T-cell (primary cell): ENCODE measurements around the gene BLOC1S2. TPM values are rescaled to one million over a fixed set of nuclear protein-coding genes. Genes with fewer than 3 reads are reported as not detected.

ENCODE experiments used
- ATAC-seq, 4 experiments: fragments of 200-7000 bp in 3 of 4; fragments of 150-1000 bp in 1 of 4; cut with Tn5 transposase; replicated peaks in 1 of 4; 1 replicate in 3 of 4; 2 replicates in 1 of 4; pipeline ENCODE4 v1.10.0; 2021; ENCODE audit warnings: moderate library complexity in 3 of 4, mild to moderate bottlenecking in 2 of 4, moderate number of reproducible peaks in 1 of 4
- CTCF ChIA-PET, 2 donors: fragments of 300-600 bp; sonication (Branson Sonifier 250); formaldehyde crosslinking; loops; one replicate each; lab custom pipeline; 2022; ENCODE audit warnings: antibody characterized with exemption in 2 of 2; lab: Charles Lee
- POLR2A ChIA-PET, 2 donors: fragments of 300-600 bp; sonication (Branson Sonifier 250); formaldehyde crosslinking; loops; one replicate each; lab custom pipeline; 2022; ENCODE audit warnings: antibody characterized with exemption in 2 of 2; lab: Charles Lee
- DNase-seq, 35 experiments: peaks; one replicate each; pipeline versions ENCODE4 v3.0.0 to v3.0.0-alpha.2; 2013 to 2023
- H3K27ac ChIP-seq: one replicate; pipeline ENCODE4 v1.5.1; 2013; ENCODE audit warnings: low read length
- H3K27me3 ChIP-seq, 2 experiments: replicated peaks in 1 of 2; 1 replicate in 1 of 2; 2 replicates in 1 of 2; pipeline versions ENCODE4 v1.6.1 to v1.7.0; 2013; ENCODE audit warnings: low read length in 1 of 2, mixed read lengths in 1 of 2; ENCODE audit not compliant: control insufficient read depth in 2 of 2, insufficient read depth in 2 of 2; ENCODE audit errors: extremely low read depth in 1 of 2
- H3K36me3 ChIP-seq, 2 donors: 1 replicate in 1 of 2; 2 replicates in 1 of 2; pipeline versions ENCODE4 v1.6.1 to v1.7.0; 2013; ENCODE audit warnings: low read length in 1 of 2; ENCODE audit not compliant: control insufficient read depth in 2 of 2, insufficient read depth in 1 of 2; ENCODE audit errors: extremely low read depth in 1 of 2
- H3K4me1 ChIP-seq, 2 experiments: 1 replicate in 1 of 2; 2 replicates in 1 of 2; pipeline versions ENCODE4 v1.6.1 to v1.7.0; 2013; ENCODE audit warnings: low read length in 2 of 2, mixed read lengths in 1 of 2; ENCODE audit not compliant: insufficient read depth in 2 of 2, control insufficient read depth in 1 of 2; ENCODE audit errors: extremely low read depth in 1 of 2
- H3K4me3 ChIP-seq, 2 donors: 1 replicate in 1 of 2; 2 replicates in 1 of 2; pipeline versions ENCODE4 v1.5.1 to v1.7.0; 2013; ENCODE audit warnings: mild to moderate bottlenecking in 2 of 2, low read length in 1 of 2, moderate library complexity in 1 of 2; ENCODE audit not compliant: control insufficient read depth in 1 of 2; ENCODE audit errors: extremely low read depth in 1 of 2
- H3K9me3 ChIP-seq: 2 replicates; pipeline ENCODE4 v1.7.0; 2013
- H3K27ac Mint-ChIP-seq, 2 donors: one replicate each; pipeline ENCODE4 v1.8.0; 2020 to 2021; ENCODE audit warnings: mild to moderate bottlenecking in 2 of 2, mixed read lengths in 2 of 2
- H3K27me3 Mint-ChIP-seq, 2 donors: one replicate each; pipeline ENCODE4 v1.8.0; 2021 to 2022; ENCODE audit warnings: mixed read lengths in 2 of 2
- H3K36me3 Mint-ChIP-seq: one replicate; pipeline ENCODE4 v1.8.0; 2021; ENCODE audit warnings: mixed read lengths
- H3K4me1 Mint-ChIP-seq, 3 donors: one replicate each; pipeline ENCODE4 v1.8.0; 2020 to 2022; ENCODE audit warnings: mixed read lengths in 3 of 3, mild to moderate bottlenecking in 1 of 3
- H3K4me3 Mint-ChIP-seq, 3 donors: one replicate each; pipeline ENCODE4 v1.8.0; 2020 to 2022; ENCODE audit warnings: mild to moderate bottlenecking in 3 of 3, mixed read lengths in 3 of 3, moderate library complexity in 3 of 3
- H3K9me3 Mint-ChIP-seq, 3 donors: one replicate each; pipeline ENCODE4 v1.8.0; 2020 to 2022; ENCODE audit warnings: mixed read lengths in 3 of 3
- WGBS: methylation state at CpG from one replicate; pipeline ENCODE4 v1.1.5; 2013; ENCODE audit warnings: missing lambda C conversion rate; ENCODE audit not compliant: insufficient coverage; 5-methylcytosine and 5-hydroxymethylcytosine counted together
- total RNA-seq, 35 experiments: library from RNA in 6 of 35; stranded (reverse) in 6 of 35; fragments of 120-200 nt in 1 of 35; gene quantifications; one replicate each; pipeline versions ENCODE4 v1.2.1 to v1.2.4 and lab custom pipeline; 2013 to 2026

BLOC1S2 gene
- total RNA-seq, 5 donors from 2014 or later (not counting 1 experiment from before 2014, with no cell fraction given), result 30.2 to 44.1 (median 38.0) TPM

DNA sequence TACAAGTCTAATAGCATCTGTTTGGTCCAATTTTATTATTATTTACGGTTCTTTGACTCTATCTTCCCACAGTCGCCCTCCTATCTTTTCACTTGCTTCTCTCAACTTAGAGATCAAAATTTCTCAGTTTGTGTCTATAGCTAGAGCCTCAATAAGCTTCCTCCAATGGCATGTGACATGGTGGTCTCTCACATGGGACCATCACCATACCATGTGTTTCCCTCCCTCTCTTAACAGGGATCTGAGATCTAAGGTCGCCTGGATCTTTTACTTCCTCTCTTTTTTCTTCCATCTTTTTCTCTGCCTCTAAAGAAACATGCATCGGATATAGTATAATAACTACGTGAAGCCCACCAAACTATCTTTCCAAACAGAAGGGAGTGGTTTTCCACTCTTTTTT is 41.7 kb upstream of the BLOC1S2 start:
- ChIA-PET CTCF (interaction anchor here in 1 of 2 donors (0.6 kb wide), 1 partner anchor 104 kb away, joined by 3 read pairs; no protein-coding TSS in a partner anchor), POLR2A (no interaction called here)
- peaks cover 4 to 11% of the 10 kb centered on the region in 2 experiments for H3K4me1 ChIP-seq
- no peak overlapping the region for H3K4me3 ChIP-seq
- ATAC-seq (no peak), DNase-seq (no peak)
- Mint-ChIP-seq H3K4me3 (no peak overlapping the region), H3K36me3 (no peaks in the 10 kb centered on the region), H3K9me3 (no peaks in the 10 kb centered on the region), H3K27me3 (peaks cover 9 to 20% of the 10 kb centered on the region in 2 donors), H3K27ac (no peak overlapping the region), H3K4me1 (peaks cover 10 to 12% (median 11%) of the 10 kb centered on the region in 3 donors)
- H3K27ac ChIP-seq, result no peak overlapping the region
- H3K36me3 ChIP-seq, result no peaks in the 10 kb centered on the region
- peaks cover 0 to 22% of the 10 kb centered on the region in 2 experiments for H3K27me3 ChIP-seq
- 71% methylated on average over 1 of the region's 5 CpGs for WGBS
- H3K9me3 ChIP-seq, result no peaks in the 10 kb centered on the region

DNA sequence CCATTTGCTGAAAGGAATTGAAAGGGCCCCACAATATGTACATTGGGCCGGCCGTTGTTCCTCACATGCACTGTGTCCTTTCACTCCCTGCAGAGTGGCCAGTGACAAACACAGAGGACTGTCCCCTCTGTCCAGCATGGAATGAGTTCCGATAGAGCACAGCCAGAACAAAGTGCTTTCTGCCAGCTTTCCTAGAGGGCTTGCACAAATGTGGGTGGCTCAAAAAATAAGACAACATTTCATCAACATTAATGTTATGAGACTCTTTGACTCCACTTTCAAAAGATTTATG is 41.2 kb upstream of the BLOC1S2 start:
- no peaks in the 10 kb centered on the region for H3K9me3 Mint-ChIP-seq
- ChIA-PET CTCF (interaction anchor here (0.8 to 1.0 kb wide), 2 partner anchors 50 to 106 kb away, joined by 3 to 5 read pairs; no protein-coding TSS in a partner anchor), POLR2A (no interaction called here)
- H3K4me1 Mint-ChIP-seq, result peaks cover 10 to 12% (median 11%) of the 10 kb centered on the region in 3 donors
- H3K27ac Mint-ChIP-seq, result no peak overlapping the region
- Histone ChIP-seq H3K27me3 (peaks cover 0 to 22% of the 10 kb centered on the region in 2 experiments), H3K36me3 (no peaks in the 10 kb centered on the region), H3K4me1 (peaks cover 4 to 11% of the 10 kb centered on the region in 2 experiments), H3K27ac (no peak overlapping the region), H3K4me3 (no peak overlapping the region), H3K9me3 (no peaks in the 10 kb centered on the region)
- ATAC-seq (no peak), DNase-seq (no peak)
- 98% methylated on average over 3 of the region's 3 CpGs for WGBS
- no peaks in the 10 kb centered on the region for H3K36me3 Mint-ChIP-seq
- H3K27me3 Mint-ChIP-seq, result peaks cover 9 to 15% of the 10 kb centered on the region in 2 donors
- H3K4me3 Mint-ChIP-seq, result no peak overlapping the region

DNA sequence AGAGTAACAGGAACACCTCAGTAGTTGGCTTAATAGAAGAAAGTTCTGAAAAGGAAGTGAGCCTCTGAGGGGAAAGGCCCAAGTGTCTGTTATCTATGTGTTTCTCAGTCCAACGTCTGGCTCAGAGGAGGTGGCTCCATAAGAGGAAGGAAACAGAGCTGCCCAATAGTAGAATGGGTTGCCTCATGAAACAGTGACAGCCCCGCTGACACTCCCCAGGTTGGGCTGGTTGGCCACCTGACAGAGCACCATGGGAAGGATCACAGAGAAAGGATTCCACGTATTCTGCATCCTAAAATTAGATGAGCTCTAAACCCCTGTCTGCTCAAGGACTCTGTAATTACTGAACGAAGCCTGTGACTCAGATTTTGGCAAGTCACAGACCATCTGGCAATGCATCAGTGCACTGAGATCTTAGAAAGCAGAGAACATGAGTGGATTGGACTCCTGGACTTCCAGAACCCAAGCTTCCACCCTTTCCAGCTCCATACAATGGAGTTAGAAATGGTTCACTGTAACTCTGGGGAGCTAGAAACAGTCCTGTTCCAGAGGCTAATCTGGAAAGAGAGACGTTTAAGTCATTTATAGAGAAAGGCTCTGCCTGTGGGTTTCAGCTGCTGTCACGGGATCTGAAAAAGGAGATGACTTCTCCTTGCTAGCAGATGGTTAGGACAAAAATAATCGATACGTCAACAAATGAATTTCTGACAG is 40.7 kb upstream of the BLOC1S2 start:
- H3K36me3 Mint-ChIP-seq, result no peaks in the 10 kb centered on the region
- POLR2A ChIA-PET, result no interaction called here
- peak overlapping the region in 1 of 2 donors; percentile 51 for H3K27ac Mint-ChIP-seq
- Histone ChIP-seq H3K27me3 (peaks cover 0 to 22% of the 10 kb centered on the region in 2 experiments), H3K27ac (no peak overlapping the region), H3K9me3 (no peaks in the 10 kb centered on the region), H3K4me1 (peaks cover 4 to 11% of the 10 kb centered on the region in 2 experiments), H3K36me3 (no peaks in the 10 kb centered on the region), H3K4me3 (no peak overlapping the region)
- ATAC-seq (peak; percentile 73 to 98 (median 80)), DNase-seq (peak in 12 of 35 experiments; percentile 3 to 45 (median 18))
- CTCF ChIA-PET, result interaction anchor here (0.6 to 1.0 kb wide), 3 partner anchors 51 to 208 kb away, joined by 3 to 5 read pairs (median 3); partner anchors contain the start of gene HIF1AN (in 1 of the 2)
- peaks cover 7 to 14% of the 10 kb centered on the region in 2 donors for H3K27me3 Mint-ChIP-seq
- no peaks in the 10 kb centered on the region for H3K9me3 Mint-ChIP-seq
- peaks cover 10 to 12% (median 11%) of the 10 kb centered on the region in 3 donors for H3K4me1 Mint-ChIP-seq
- H3K4me3 Mint-ChIP-seq, result no peak overlapping the region
- 53% methylated on average over 7 of the region's 8 CpGs for WGBS

DNA sequence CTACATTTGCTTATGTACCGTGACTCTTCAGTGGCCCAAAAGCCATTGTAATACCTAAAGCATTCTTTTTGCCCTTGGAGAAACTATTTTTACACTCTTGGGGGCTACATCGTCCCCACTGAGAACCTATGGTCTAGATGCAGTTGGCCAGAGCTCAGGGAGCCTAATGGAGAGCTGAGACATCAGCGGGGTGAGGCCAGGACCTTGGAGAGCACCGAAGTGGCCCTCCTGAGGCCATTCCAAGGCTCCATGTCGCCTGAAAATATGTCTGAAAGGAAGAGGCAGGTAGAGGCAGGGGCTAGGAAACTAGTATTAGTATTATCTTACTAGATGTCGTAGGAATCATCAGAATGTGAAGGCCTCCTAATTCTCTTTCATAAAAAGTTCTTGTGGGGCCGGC is 38.7 kb upstream of the BLOC1S2 start:
- 67% methylated on average over 4 of the region's 7 CpGs for WGBS
- Mint-ChIP-seq H3K36me3 (no peaks in the 10 kb centered on the region), H3K4me3 (no peak overlapping the region), H3K4me1 (peaks cover 10 to 12% (median 11%) of the 10 kb centered on the region in 3 donors), H3K27me3 (peaks cover 6% of the 10 kb centered on the region in 2 donors), H3K9me3 (no peaks in the 10 kb centered on the region), H3K27ac (no peak overlapping the region)
- ATAC-seq, result no peak
- peaks cover 0 to 11% of the 10 kb centered on the region in 2 experiments for H3K27me3 ChIP-seq
- ChIA-PET POLR2A (no interaction called here), CTCF (no interaction called here)
- H3K9me3 ChIP-seq, result no peaks in the 10 kb centered on the region
- no peaks in the 10 kb centered on the region for H3K36me3 ChIP-seq
- no peak for DNase-seq
- no peak overlapping the region for H3K4me3 ChIP-seq
- peaks cover 4 to 11% of the 10 kb centered on the region in 2 experiments for H3K4me1 ChIP-seq
- H3K27ac ChIP-seq, result no peak overlapping the region

DNA sequence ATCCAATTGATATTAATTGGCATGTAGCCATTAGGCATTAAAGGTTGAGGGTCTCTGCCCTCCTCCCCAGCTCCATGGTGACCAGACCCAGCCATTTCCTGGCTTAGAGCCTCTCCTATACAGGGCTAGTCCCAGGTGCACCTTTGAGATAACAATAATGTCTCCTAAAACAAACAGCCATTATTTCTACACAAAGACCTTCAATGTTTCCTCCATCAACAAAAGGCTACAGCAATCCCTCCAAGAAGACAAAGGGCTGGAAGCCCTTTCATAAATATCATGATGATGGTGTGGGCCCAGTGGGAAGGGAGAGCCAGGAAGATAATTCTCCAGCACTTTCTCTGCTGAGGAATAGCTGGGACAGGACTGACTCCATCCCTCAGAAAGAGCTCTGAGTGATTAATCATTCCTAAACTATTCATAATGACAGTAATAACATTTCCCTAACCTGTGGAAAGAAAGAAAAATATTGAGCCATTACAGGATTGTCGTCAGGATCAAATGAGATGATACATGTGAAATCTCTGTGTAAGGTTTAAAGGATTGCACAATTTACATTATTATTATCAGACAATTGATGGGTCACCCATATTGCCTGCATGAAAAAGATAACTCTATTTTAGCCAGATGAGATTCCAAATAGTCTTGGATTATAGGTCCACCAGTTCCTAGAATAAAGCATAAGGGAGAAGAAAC is 33.4 kb upstream of the BLOC1S2 start:
- H3K27me3 ChIP-seq, result peaks cover 9 to 12% of the 10 kb centered on the region in 2 experiments
- no peak overlapping the region for H3K27ac ChIP-seq
- DNase-seq (no peak), ATAC-seq (no peak)
- no peaks in the 10 kb centered on the region for H3K36me3 ChIP-seq
- Mint-ChIP-seq H3K36me3 (no peaks in the 10 kb centered on the region), H3K4me3 (no peak overlapping the region), H3K27me3 (peaks cover 29 to 38% of the 10 kb centered on the region in 2 donors), H3K4me1 (no peaks in the 10 kb centered on the region), H3K9me3 (no peaks in the 10 kb centered on the region), H3K27ac (no peak overlapping the region)
- no peaks in the 10 kb centered on the region for H3K4me1 ChIP-seq
- POLR2A ChIA-PET, result no interaction called here
- no peak overlapping the region for H3K4me3 ChIP-seq
- WGBS, result no CpG with 5 or more reads among the region's 1 CpG
- CTCF ChIA-PET, result interaction anchor here in 1 of 2 donors (0.6 kb wide), 1 partner anchor 1082 kb away, joined by 4 read pairs; no protein-coding TSS in a partner anchor
- no peaks in the 10 kb centered on the region for H3K9me3 ChIP-seq

DNA sequence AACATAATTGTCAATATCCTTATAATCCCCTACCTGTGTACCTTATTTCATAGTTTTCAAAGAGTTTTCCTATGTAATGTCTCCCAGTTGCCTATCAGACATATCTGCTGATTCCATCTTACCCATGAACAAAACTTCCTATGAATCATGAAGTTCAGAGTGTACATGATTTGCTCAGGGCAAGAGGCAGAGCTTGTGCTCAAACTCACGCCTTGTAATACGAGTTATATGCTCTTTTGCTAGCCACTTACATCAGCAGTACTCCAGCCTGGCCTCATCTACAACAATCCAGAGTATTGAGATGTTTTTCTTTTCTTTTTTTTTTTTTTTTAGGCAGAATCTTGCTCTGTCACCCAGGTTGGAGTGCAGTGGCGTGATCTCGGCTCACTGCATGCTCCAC is 31.7 kb upstream of the BLOC1S2 start:
- no peak for ATAC-seq
- no peaks in the 10 kb centered on the region for H3K36me3 ChIP-seq
- no peaks in the 10 kb centered on the region for H3K9me3 ChIP-seq
- H3K4me1 ChIP-seq, result no peaks in the 10 kb centered on the region
- H3K27me3 ChIP-seq, result peaks cover 9 to 14% of the 10 kb centered on the region in 2 experiments
- no peak for DNase-seq
- ChIA-PET POLR2A (no interaction called here), CTCF (no interaction called here)
- Mint-ChIP-seq H3K27me3 (peaks cover 36 to 43% of the 10 kb centered on the region in 2 donors), H3K4me3 (no peak overlapping the region), H3K4me1 (no peaks in the 10 kb centered on the region), H3K36me3 (no peaks in the 10 kb centered on the region), H3K27ac (no peak overlapping the region), H3K9me3 (no peaks in the 10 kb centered on the region)
- no peak overlapping the region for H3K4me3 ChIP-seq
- WGBS, result no CpG with 5 or more reads among the region's 4 CpGs
- no peak overlapping the region for H3K27ac ChIP-seq
